ENCODE measurements around the gene RTP5.
"Not testable (repeated sequence)": the region's sequence is repeated elsewhere in the genome, so short reads cannot be mapped to it uniquely, and the experiment has no call there.

The RTP5 gene

GRCh38 chr2:241869087-241869961 is at the start of gene RTP5:
RTP5 (plus strand) TSS chr2:241869729; CDS start chr2:241869757, 28 bp downstream.
- in situ Hi-C loops (cut with MboI; ENCODE audit: low sequenced_read_pairs) = no loop called here

DNA sequence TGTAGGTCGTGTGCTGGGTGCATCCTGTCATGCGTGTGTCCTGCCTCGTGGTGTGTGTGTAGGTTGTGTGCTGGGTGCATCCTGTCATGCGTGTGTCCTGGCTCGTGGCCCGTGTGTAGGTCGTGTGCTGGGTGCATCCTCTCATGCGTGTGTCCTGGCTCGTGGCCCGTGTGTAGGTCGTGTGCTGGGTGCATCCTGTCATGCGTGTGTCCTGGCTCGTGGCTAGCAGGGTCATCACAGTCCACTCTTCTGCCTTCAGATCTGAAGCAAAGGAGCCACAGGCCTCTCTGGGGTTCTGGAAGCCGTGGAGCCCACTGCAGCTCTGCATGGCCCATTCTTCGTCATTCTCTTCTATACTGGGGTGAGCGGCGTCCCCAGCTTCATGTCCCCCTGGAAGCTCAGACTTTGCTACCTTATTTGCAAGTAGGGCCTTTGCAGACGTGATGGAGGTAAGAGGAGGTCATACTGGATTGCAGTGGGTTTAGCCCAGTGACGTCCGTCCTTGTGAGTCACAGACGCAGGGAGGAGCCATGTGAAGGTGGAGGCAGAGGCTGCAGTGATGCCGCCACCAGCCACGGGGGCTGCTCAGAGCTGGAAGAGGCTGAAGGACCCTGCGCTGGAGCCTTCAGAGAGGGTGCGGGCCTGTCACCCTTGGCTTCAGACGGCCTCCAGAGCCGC is 49.4 kb upstream of the RTP5 start:
- in situ Hi-C loops (cut with MboI; ENCODE audit: low sequenced_read_pairs) = not testable (repeated sequence)

DNA sequence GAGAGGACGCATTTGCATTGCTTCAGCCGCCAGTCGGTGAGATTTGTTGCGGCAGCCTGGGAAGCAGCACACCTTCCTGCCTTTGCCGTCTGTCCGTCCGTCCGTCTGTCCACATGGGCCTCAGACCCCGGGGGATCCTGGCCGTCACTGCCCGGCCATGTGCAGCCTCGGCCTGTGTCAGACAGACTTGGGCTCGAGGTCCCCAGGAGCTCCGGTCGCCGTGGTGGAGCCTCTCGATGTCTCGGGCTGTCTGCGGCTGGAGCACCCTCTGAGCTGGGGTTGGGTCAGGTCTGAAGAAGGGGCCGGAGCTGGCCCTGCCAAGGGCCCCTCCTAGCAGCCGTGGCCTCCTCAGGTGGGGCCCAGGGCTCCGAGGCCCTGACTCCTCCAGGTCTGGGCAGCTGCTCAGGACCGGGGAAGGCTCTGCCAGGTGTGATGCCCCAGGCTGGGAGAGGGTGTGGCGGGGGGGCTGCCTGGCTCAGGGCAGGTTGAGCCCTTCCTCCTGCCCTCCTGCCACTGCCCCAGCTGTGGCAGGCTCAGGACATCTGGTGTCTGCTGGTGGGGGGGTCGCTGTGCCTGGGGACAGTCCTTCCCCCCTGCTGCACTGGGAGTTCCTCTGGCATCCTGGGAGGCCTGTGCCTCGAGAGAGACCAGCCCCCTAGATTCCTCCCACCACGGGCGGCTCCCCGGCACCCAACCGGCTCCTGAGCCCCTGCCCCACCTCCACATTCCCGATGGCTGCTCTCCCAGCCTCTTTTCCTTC is 48.7 kb upstream of the RTP5 start:
- in situ Hi-C loops (cut with MboI; ENCODE audit: low sequenced_read_pairs) = no loop called here

- in situ Hi-C loops (cut with MboI; ENCODE audit: low sequenced_read_pairs) = no loop called here
These were observed 47.9 kb upstream of the RTP5 start for GRCh38 chr2:241821460-241822263.

DNA sequence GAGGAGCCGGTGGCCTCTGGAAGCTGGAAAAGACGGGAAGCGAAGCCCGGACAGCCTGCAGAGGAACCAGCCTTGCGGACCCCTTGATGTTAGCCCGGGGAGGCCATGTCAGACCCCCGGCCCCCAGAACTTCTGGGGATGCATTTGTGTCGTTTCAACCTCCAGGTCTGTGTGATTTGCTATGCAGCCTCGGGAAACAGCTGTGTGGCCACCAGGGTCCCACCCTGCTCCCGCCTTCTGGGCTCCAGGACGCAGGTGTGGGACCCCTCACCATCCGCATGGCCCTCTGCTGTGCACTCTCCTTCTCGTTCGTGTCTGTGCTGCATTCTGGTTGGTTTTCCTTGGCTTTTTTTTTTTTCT is 47.3 kb upstream of the RTP5 start:
- in situ Hi-C loops (cut with MboI; ENCODE audit: low sequenced_read_pairs) = no loop called here

GRCh38 chr2:241823531-241824437 is 45.7 kb upstream of the RTP5 start:
- in situ Hi-C loops (cut with MboI; ENCODE audit: low sequenced_read_pairs) = not testable (repeated sequence)

- in situ Hi-C loops (cut with MboI; ENCODE audit: low sequenced_read_pairs) = no loop called here
These were observed 42.1 kb upstream of the RTP5 start for GRCh38 chr2:241827394-241827793.

DNA sequence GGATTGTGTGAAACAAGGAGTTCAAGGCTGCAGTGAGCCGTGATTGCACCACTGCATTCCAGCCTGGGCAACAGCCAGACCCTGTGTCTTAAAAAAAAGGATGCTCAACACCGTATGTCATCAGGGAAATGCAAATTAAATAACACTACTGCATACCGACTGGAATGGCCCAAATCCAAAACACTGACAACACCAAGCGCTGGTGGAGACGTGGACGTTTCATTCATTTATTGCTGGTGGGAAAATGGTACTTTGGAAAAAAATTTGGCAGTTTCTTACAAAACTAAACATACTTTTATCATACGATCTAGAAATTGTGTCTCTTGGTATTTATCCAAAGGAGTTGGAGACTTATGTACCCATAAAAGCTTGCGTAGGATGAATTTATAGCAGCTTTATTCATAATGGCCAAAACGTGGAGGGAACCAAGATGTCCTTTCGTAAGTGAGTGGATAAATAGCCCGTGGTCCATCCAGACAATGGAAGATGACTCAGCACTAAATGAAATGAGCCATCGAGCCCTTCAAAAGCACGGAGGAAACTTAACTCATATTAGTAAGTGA is 36.3 kb upstream of the RTP5 start:
- in situ Hi-C loops (cut with MboI; ENCODE audit: low sequenced_read_pairs) = no loop called here

DNA sequence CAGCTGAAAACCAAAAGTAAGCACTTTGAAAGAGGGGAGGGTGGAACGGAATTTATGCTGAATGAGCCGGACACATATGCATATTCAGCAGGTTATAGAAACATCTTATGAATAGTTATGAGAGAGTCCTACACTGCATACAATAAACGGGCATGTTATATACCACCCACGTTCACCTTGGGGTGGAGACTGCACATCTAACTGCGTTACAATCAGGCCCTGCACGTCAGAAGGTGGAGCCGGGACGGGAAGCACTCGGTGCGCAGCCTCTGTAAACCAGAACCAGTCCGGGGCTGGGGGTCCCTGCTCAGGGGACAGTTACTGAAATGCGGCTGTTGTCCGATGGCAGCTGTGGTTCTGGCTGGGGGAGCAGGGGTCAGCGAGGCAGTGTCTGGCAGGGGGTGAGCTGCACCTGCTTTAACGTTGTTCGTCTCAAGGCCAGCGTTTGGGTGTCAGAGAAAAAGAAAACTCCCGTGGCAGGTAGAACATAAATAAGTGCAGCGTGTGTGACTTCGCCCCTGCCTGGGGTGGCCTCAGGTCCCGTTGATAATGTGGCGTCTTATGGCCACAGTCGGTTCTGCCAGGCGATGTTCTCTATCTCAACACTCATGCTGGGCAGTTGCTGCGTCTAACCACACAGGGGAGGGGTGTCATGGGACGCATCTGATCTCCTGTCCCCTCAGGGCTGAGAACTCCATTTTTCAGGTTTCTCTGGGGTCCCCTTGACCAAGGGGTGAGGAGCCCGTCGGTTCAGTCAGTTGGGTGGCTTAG is 35.6 kb upstream of the RTP5 start:
- in situ Hi-C loops (cut with MboI; ENCODE audit: low sequenced_read_pairs) = not testable (repeated sequence)

- in situ Hi-C loops (cut with MboI; ENCODE audit: low sequenced_read_pairs) = no loop called here
These were observed 34.9 kb upstream of the RTP5 start for GRCh38 chr2:241834527-241835210.

- in situ Hi-C loops (cut with MboI; ENCODE audit: low sequenced_read_pairs) = no loop called here
These were observed 33.9 kb upstream of the RTP5 start for GRCh38 chr2:241835611-241836010.

- in situ Hi-C loops (cut with MboI; ENCODE audit: low sequenced_read_pairs) = no loop called here
These were observed 33.2 kb upstream of the RTP5 start for GRCh38 chr2:241836292-241836691.

DNA sequence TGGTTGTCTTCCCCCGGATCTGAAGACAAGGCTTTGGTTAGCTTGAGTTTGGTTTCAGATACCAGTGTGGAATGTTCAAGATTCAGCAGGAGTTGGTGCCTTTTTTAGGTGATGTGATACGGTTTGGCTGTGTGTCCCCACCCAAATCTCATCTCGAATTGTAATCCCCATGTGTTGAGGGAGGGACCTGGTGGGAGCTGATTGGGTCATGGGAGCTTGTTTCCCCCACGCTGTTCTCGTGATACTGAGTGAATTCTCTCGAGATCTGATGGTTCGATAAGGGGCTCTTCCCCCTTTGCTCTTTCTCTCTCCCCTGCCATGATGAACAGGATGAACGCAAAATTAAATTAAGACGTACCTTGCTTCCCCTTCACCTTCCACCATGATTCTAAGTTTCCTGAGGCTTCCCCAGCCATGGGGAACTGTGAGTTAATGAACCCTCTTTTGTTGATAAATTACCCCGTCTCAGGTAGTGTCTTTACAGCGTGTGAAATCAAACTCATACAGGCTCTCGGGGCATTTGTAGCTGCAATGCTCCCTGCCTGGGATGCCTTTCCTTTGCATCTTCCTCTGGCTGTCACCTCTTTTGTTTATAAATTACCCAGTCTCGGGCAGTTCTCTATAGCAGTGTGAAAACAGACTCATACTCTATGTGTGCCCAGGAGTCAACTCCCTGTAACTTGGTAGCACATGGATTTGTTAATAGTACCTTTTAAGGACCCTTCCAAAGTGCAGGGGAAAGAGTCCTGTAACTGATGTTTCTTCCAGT is 32.1 kb upstream of the RTP5 start:
- in situ Hi-C loops (cut with MboI; ENCODE audit: low sequenced_read_pairs) = no loop called here

DNA sequence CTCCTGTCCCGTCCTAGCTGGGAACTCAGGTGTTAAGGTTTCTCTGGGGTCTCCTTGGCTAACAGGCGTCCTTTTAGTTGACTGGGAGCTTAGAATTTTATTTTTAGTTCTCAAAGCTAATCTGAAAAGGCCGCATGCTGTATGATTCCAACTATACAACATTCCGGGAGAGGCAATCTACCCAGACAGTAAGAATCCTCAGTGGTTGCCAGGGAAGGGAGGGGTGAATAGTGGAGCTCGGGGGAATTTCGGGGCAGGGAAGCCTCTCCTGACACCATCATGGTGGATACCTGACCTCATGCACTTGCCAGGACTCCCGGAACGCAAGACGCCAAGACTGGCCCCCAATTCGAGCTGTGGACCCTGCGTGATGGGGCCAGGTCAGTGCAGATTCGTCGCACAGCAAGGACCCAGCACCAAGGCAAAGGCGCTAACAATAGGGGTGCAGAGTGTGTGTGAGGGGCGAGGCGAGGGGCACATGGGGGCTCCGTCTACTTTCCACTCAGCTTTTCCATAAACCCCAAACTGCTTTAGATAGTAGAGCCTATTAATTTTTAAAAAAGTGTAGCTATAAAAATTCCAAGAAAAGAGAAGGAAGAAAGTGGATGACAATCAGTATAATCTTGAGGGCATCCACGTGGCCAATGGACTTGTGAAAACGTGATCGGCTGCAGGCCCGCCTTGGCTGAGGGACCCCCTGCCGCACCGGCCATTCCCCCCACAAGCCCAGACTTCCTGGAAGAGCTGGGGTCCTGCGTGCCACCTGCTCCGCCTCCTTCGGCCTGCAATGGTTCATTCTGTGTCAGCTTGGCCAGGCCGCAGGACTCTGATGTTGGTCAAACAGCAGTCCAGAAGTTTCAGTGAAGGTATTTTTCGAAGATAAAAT is 28.1 kb upstream of the RTP5 start:
- in situ Hi-C loops (cut with MboI; ENCODE audit: low sequenced_read_pairs) = no loop called here

GRCh38 chr2:241842067-241842415 is 27.5 kb upstream of the RTP5 start:
- in situ Hi-C loops (cut with MboI; ENCODE audit: low sequenced_read_pairs) = no loop called here

DNA sequence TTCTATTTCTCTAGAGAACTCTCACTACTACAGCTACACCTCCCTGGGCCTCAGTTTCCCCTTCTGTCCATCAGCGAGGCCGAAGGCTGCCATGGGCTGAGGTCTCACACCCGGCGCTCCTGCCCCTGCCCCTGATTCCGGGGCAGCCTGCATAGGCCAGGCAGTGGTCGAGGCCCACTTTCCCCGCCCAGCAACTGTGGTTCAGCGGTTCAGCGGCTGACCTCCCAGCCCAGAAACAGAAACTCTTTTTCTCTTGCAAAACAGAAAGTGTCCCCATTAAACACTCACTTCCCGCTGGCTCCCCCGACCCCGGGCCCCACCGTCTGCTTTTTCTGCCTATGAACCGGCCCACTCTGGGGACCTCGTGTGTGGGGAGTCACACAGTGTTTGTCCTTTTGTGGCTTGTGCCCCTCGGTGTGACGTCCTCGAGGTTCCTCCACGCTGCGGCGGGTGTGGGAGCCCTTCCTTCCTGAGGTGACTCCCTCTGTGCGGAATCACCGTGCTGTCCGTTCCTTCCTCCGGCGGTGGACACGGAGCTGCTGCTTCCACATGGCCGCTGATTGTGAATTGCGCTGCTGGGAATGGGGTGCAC is 26.8 kb upstream of the RTP5 start:
- in situ Hi-C loops (cut with MboI; ENCODE audit: low sequenced_read_pairs) = no loop called here

Data from hTERT RPE-1 (cell line).